GM19372 (cell line): ENCODE data around the gene DUS1L.

Source experiments
- ATAC-seq: cut with Tn5 transposase; IDR thresholded peaks from one replicate; pipeline ENCODE4 v1.9.1; 2021; ENCODE audit warnings: mild to moderate bottlenecking, low read depth, moderate library complexity; ENCODE audit not compliant: unreplicated experiment

The DUS1L gene

GRCh38 chr17:82016061-82016874, 49.3 kb downstream of the DUS1L start:
- ATAC-seq: no peak

- ATAC-seq: no peak
Measured at GRCh38 chr17:82015311-82015971, 50.2 kb downstream of the DUS1L start.

GRCh38 chr17:82014971-82015310, 50.7 kb downstream of the DUS1L start:
- ATAC-seq: no peak

- no peak for ATAC-seq
Measured at GRCh38 chr17:82014432-82014831, 51.2 kb downstream of the DUS1L start.

GRCh38 chr17:82013772-82014321, 51.8 kb downstream of the DUS1L start:
- no peak for ATAC-seq

GRCh38 chr17:82013341-82013740, 52.3 kb downstream of the DUS1L start:
- ATAC-seq: no peak

GRCh38 chr17:82012640-82013295, 52.8 kb downstream of the DUS1L start:
- no peak for ATAC-seq

GRCh38 chr17:82012261-82012639, 53.4 kb downstream of the DUS1L start:
- ATAC-seq: no peak

- no peak for ATAC-seq
Measured at GRCh38 chr17:82011617-82012187, 53.9 kb downstream of the DUS1L start.

- ATAC-seq: no peak
Measured at GRCh38 chr17:82010575-82011525, 54.8 kb downstream of the DUS1L start.

- ATAC-seq: no peak
Measured at GRCh38 chr17:82009413-82009812, 56.2 kb downstream of the DUS1L start.

GRCh38 chr17:82008941-82009405, 56.6 kb downstream of the DUS1L start:
- ATAC-seq: no peak

- ATAC-seq: no peak
Measured at GRCh38 chr17:82008258-82008940, 57.2 kb downstream of the DUS1L start.
